ENCODE measurements around the gene C13orf46. TPM values are rescaled to one million over a fixed set of nuclear protein-coding genes. Genes with fewer than 3 reads are reported as not detected.

The C13orf46 gene
- total RNA-seq, 2 experiments from 2014 or later: 4.0 to 4.9 TPM

Other genes with a start within 250 kb of the C13orf46 start
- gene TMEM255B, start 214.8 kb downstream of the C13orf46 start, total RNA-seq: 1 to 10 TPM; 1.4 to 1.6 TPM
- 1 to 10 TPM; 2.1 to 2.6 TPM for gene GAS6, start 110.0 kb downstream of the C13orf46 start, total RNA-seq
- 10 to 100 TPM; 65.6 to 73.9 TPM for gene RASA3, start 158.5 kb upstream of the C13orf46 start, total RNA-seq
- under 1 TPM in 1 of 2 experiments, not detected in 1; 0.22 TPM for gene CFAP97D2, start 205.2 kb upstream of the C13orf46 start, total RNA-seq